Suprapubic skin (tissue), 3 donors: ENCODE measurements around the gene VCAN.

Source experiments
- CTCF ChIP-seq, 2 donors: fragments of 200-600 bp in 1 of 2; fragments of 450-650 bp in 1 of 2; sonication (generic) in 1 of 2; IDR thresholded peaks; one replicate each; pipeline ENCODE4 v1.5.1; 2016 to 2019; ENCODE audit warnings: antibody characterized with exemption in 2 of 2, mild to moderate bottlenecking in 1 of 2, moderate library complexity in 1 of 2
- POLR2AphosphoS5 ChIP-seq, 3 donors: sonication (generic); formaldehyde crosslinking; IDR thresholded peaks; one replicate each; pipeline ENCODE4 v1.6.1; 2017; ENCODE audit warnings: antibody characterized with exemption in 3 of 3

- no peak for TF ChIP-seq CTCF (IDR thresholded peaks at IDR 0.05)
- no peak for TF ChIP-seq POLR2AphosphoS5 (IDR thresholded peaks at IDR 0.05)
Measured at GRCh38 chr5:83464261-83464660, 7.3 kb upstream of the VCAN start.
